Posterior vena cava (tissue), 2 donors: ENCODE results near the gene MAP3K9. TPM values are rescaled to one million over a fixed set of nuclear protein-coding genes. Genes with fewer than 3 reads are reported as not detected.

Experiments used
- total RNA-seq, 2 donors: library from RNA; stranded (reverse); fragmentation: NEBNext Ultra II Directional; extraction: Animal tissue kit (Norgen Biotek cat#: 25700); gene quantifications; one replicate each; pipeline ENCODE4 v1.2.1, GENCODE V29; 2021
- donor health status: DM: yes; HTN: yes; CAD: no.
- donor health status: DM: yes; HTN: yes; CAD: no.

Gene MAP3K9
- total RNA-seq, 2 donors from 2014 or later, result 0.14 to 0.51 TPM

Other genes with a start within 250 kb of the MAP3K9 start
- 10 to 100 TPM; 22.1 to 27.3 TPM for gene MED6, start 208.9 kb downstream of the MAP3K9 start, total RNA-seq
- gene TTC9, start 167.6 kb downstream of the MAP3K9 start, total RNA-seq, result 1 to 10 TPM in 1 of 2 donors, under 1 TPM in 1; 0.83 to 1.0 TPM
- 10 to 100 TPM; 58.4 to 58.6 TPM for gene PCNX1, start 97.9 kb upstream of the MAP3K9 start, total RNA-seq